Measurements from ENCODE around the gene EPN3. TPM values are rescaled to one million over a fixed set of nuclear protein-coding genes. Genes with fewer than 3 reads are reported as not detected.

The EPN3 gene
- total RNA-seq, 2 experiments from 2014 or later = not detected

DNA sequence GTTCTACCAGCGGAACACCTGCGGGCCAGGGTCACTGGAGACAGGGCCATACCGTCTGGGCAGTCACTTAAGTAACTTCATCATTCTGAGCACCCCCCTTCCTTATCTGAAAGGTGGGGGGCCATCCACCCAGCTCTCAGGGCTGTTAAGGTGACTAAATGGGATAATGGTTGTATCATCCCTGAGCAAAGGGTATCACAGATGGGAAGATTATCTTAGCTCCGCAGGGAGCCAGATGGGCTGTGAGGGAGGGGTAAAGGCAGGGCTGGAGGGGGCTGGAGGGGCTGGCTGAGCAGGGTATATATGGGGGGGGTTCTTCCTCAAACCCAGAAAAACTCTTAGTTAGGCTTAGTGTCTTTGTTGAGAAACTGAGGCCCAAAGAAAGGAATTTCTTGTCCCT lies 25.1 kb downstream of the EPN3 start:
- Mint-ChIP-seq H3K27ac (no peak overlapping the region), H3K4me1 (ENCODE audit: low read depth) (peaks cover 17% of the 10 kb centered on the region), H3K36me3 (ENCODE audit: low read depth) (no peaks in the 10 kb centered on the region), H3K9me3 (ENCODE audit: insufficient read depth) (no peaks in the 10 kb centered on the region), H3K4me3 (no peak overlapping the region), H3K27me3 (ENCODE audit: low read depth) (peaks cover 35% of the 10 kb centered on the region)
- POLR2A ChIA-PET = no interaction called here
- DNase-seq (no peak), ATAC-seq (no peak)
- CTCF ChIA-PET = no interaction called here

DNA sequence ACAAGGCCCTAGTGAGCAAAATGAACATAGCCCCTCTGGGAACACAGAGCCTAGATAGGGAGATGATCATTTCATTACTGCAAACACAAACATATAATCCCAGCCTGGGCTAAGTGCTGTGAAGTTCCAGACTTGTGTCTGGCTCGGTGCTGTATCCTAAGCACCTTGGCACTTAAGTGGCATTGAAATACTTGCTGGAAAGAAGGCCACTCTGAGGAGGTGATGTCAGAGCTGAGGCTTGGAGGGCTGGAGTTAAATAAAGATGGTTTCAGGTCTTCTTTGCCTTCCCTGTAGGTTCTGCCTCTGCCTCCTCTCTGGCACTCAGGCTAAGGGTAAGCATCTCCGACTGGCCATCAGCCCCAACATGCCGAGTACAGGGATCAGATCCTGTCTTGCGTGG lies 25.6 kb downstream of the EPN3 start:
- DNase-seq (no peak), ATAC-seq (no peak)
- H3K9me3 Mint-ChIP-seq (ENCODE audit: insufficient read depth) = no peaks in the 10 kb centered on the region
- no peaks in the 10 kb centered on the region for H3K36me3 Mint-ChIP-seq (ENCODE audit: low read depth)
- ChIA-PET POLR2A (no interaction called here), CTCF (no interaction called here)
- H3K27ac Mint-ChIP-seq = no peak overlapping the region
- H3K4me1 Mint-ChIP-seq (ENCODE audit: low read depth) = peaks cover 17% of the 10 kb centered on the region
- H3K4me3 Mint-ChIP-seq = no peak overlapping the region
- peaks cover 38% of the 10 kb centered on the region for H3K27me3 Mint-ChIP-seq (ENCODE audit: low read depth)

DNA sequence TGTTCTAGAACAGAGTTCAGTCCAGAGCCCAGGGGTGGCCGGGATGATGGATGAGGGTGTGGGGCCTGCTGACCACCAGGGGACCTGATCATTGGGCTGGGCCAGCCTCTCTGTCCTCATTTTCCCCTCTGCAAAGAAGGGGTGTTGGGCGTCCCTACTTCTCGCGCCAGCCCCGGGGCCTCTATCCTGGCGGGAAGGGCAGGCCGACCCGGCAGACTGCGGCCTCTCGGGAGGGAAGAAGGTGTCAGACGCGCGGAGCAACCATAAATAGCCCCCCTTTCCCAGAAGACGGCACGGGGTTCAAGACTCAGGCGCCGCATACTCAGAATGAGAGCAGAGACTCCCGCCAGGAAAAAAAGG lies 26.0 kb downstream of the EPN3 start:
- H3K4me1 Mint-ChIP-seq (ENCODE audit: low read depth) = peaks cover 17% of the 10 kb centered on the region
- ATAC-seq (no peak), DNase-seq (no peak)
- no peak overlapping the region for H3K27ac Mint-ChIP-seq
- no peaks in the 10 kb centered on the region for H3K9me3 Mint-ChIP-seq (ENCODE audit: insufficient read depth)
- ChIA-PET CTCF (no interaction called here), POLR2A (no interaction called here)
- peaks cover 42% of the 10 kb centered on the region for H3K27me3 Mint-ChIP-seq (ENCODE audit: low read depth)
- H3K36me3 Mint-ChIP-seq (ENCODE audit: low read depth) = no peaks in the 10 kb centered on the region
- no peak overlapping the region for H3K4me3 Mint-ChIP-seq

DNA sequence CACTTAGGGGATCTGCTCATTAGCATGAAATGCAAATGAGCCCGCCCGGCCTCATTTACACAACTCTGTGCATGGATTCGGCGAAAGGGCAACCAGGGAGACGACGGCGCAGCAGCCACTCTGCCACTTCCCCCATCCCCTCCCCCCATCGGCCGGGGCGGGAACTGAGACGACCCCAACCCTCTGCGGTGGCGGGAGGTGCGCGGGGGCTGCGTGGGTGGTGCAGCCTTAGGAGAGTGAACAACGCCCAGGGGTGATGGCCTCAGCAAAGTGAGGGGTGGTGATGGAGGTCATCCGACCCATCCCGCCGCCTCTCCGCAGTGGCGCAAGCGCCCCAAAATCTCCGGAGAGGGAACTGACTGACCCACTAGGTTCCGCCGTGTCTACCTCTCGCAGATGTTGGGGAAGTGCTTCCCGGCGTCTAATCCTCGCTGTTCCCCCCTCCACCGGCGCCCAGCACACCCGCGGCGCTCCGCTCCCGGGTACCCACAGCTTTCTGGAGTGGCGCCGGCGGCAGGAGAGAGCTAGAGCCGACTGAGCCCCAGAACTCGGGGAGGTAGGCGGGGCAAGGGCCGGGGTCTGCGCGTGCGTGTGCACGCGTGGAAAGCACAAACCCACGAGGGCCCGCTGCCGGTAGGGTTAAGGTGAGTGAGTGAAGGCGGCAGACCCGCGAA lies 26.5 kb downstream of the EPN3 start:
- Mint-ChIP-seq H3K27ac (no peak overlapping the region), H3K36me3 (ENCODE audit: low read depth) (no peaks in the 10 kb centered on the region), H3K9me3 (ENCODE audit: insufficient read depth) (no peaks in the 10 kb centered on the region), H3K4me3 (no peak overlapping the region), H3K27me3 (ENCODE audit: low read depth) (peaks cover 48% of the 10 kb centered on the region), H3K4me1 (ENCODE audit: low read depth) (peaks cover 17% of the 10 kb centered on the region)
- CTCF ChIA-PET = interaction anchor here (1.3 kb wide), 1 partner anchor 17 kb away, joined by 4 read pairs; no protein-coding TSS in a partner anchor
- no peak for DNase-seq
- POLR2A ChIA-PET = interaction anchor here (1.2 kb wide), 1 partner anchor 149 kb away, joined by 3 read pairs; no protein-coding TSS in a partner anchor
- no peak for ATAC-seq

GRCh38 chr17:50559674-50560184 lies 27.2 kb downstream of the EPN3 start:
- peak overlapping the region; percentile 56 for H3K4me3 Mint-ChIP-seq
- H3K36me3 Mint-ChIP-seq (ENCODE audit: low read depth) = no peaks in the 10 kb centered on the region
- ChIA-PET CTCF (interaction anchor here (1.1 to 1.3 kb wide), 2 partner anchors 9 to 18 kb away, joined by 4 to 5 read pairs; no protein-coding TSS in a partner anchor), POLR2A (interaction anchor here (1.2 kb wide), 1 partner anchor 149 kb away, joined by 3 read pairs; no protein-coding TSS in a partner anchor)
- ATAC-seq (peak; percentile 15), DNase-seq (peak; percentile 48)
- H3K9me3 Mint-ChIP-seq (ENCODE audit: insufficient read depth) = no peaks in the 10 kb centered on the region
- H3K27me3 Mint-ChIP-seq (ENCODE audit: low read depth) = peaks cover 53% of the 10 kb centered on the region
- H3K27ac Mint-ChIP-seq = no peak overlapping the region
- H3K4me1 Mint-ChIP-seq (ENCODE audit: low read depth) = peaks cover 17% of the 10 kb centered on the region

DNA sequence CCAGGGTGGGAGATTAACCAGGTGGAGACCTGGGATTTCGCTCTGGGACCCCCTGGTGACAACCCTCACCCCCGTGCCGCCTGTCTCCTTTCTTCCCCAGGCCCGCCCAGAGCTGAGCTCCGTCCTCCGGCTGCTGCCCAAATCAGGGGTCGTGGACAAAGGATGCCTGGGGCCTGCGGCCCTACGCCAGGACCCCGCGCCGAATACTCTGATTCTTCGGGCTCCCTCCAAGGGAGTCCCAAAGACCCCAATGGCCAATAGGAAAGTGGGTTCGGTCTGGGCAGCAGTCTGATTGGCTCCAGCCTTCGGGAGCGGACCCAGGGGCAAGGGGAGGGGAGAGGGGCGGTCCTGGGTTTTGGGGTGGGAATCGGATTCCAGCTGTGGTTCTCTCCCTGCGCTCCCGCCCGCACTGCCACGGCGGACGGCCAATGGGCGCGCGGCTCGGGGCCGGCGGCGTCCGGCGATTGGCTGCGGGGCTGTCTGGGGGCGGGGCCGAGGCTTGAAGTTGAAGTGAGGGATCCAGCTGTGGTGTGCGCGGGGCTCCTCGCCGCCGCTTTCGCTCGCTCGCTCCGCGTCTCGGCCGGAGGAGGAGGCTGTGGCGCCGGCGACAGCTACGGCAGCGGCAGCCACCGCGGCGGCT lies 27.8 kb downstream of the EPN3 start, which contains the start of gene CACNA1G:
TSS of gene CACNA1G (plus strand) at position 531 of the 640 bp plus-strand sequence. CDS start 745 bp downstream, outside the sequence.
- DNase-seq (peak; percentile 89), ATAC-seq (peak; percentile 93)
- ChIA-PET POLR2A (interaction anchor here (1.2 kb wide), 1 partner anchor 148 kb away, joined by 3 read pairs; no protein-coding TSS in a partner anchor), CTCF (interaction anchor here (1.1 to 1.3 kb wide), 2 partner anchors 10 to 18 kb away, joined by 4 to 5 read pairs; no protein-coding TSS in a partner anchor)
- Mint-ChIP-seq H3K36me3 (ENCODE audit: low read depth) (no peaks in the 10 kb centered on the region), H3K9me3 (ENCODE audit: insufficient read depth) (no peaks in the 10 kb centered on the region), H3K4me3 (peak within 1 kb of the TSS; percentile 56), H3K27ac (no peak within 1 kb of the TSS), H3K4me1 (ENCODE audit: low read depth) (peaks cover 19% of the 10 kb centered on the region), H3K27me3 (ENCODE audit: low read depth) (peaks cover 58% of the 10 kb centered on the region)

DNA sequence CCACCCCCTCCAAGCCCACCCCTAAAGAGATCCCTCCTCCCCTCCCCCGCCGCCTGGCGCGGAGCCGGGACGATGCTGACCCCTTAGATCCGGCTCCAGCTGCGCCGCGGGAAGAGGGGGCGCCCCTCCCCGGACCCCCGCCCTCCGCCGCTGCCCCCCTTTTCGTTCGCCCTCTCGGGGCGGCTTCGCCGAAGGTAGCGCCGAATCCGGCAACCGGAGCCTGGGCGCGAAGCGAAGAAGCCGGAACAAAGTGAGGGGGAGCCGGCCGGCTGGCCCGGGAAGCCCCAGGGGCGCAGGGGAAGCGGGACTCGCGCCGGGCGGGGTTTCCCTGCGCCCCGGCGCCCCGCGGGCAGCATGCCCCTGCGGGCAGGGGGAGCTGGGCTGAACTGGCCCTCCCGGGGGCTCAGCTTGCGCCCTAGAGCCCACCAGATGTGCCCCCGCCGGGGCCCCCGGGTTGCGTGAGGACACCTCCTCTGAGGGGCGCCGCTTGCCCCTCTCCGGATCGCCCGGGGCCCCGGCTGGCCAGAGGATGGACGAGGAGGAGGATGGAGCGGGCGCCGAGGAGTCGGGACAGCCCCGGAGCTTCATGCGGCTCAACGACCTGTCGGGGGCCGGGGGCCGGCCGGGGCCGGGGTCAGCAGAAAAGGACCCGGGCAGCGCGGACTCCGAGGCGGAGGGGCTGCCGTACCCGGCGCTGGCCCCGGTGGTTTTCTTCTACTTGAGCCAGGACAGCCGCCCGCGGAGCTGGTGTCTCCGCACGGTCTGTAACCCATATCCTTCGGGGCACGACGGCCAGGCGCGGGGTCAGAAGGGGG lies 28.6 kb downstream of the EPN3 start:
- Mint-ChIP-seq H3K4me3 (no peak overlapping the region), H3K27me3 (ENCODE audit: low read depth) (peaks cover 63% of the 10 kb centered on the region), H3K36me3 (ENCODE audit: low read depth) (no peaks in the 10 kb centered on the region), H3K9me3 (ENCODE audit: insufficient read depth) (no peaks in the 10 kb centered on the region), H3K27ac (no peak overlapping the region), H3K4me1 (ENCODE audit: low read depth) (peaks cover 19% of the 10 kb centered on the region)
- CTCF ChIA-PET = interaction anchor here (0.7 to 1.1 kb wide), 2 partner anchors 10 to 65 kb away, joined by 3 to 5 read pairs; no protein-coding TSS in a partner anchor
- POLR2A ChIA-PET = no interaction called here
- no peak for ATAC-seq
- no peak for DNase-seq

DNA sequence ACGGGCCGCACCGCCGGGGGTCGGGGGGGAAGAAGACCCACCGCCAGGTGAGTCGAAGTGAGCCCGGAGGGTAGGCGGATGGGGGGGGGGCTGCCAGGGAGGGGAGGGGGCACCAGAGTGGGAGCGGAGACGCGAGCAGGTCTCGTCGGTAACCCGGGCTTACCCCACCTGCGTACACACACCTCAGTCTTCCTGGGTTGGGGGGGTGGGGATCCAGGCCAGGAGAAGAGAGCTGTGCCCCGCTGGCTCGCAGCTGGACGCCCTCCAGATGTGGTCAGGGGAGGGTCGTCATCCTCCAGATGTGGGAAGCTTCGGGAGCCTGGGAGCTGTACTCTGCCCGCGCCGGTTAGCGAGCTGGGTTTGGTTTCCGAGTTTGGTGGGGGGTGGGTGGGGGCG lies 29.2 kb downstream of the EPN3 start:
- ChIA-PET CTCF (interaction anchor here (0.7 to 2.1 kb wide), 3 partner anchors 19 to 221 kb away, joined by 3 to 8 read pairs (median 4); no protein-coding TSS in a partner anchor), POLR2A (no interaction called here)
- H3K4me1 Mint-ChIP-seq (ENCODE audit: low read depth) = peaks cover 19% of the 10 kb centered on the region
- no peak for DNase-seq
- ATAC-seq = no peak
- no peak overlapping the region for H3K4me3 Mint-ChIP-seq
- H3K36me3 Mint-ChIP-seq (ENCODE audit: low read depth) = no peaks in the 10 kb centered on the region
- no peak overlapping the region for H3K27ac Mint-ChIP-seq
- H3K27me3 Mint-ChIP-seq (ENCODE audit: low read depth) = peaks cover 68% of the 10 kb centered on the region
- no peaks in the 10 kb centered on the region for H3K9me3 Mint-ChIP-seq (ENCODE audit: insufficient read depth)

GRCh38 chr17:50562242-50563091 lies 29.9 kb downstream of the EPN3 start:
- Mint-ChIP-seq H3K27me3 (ENCODE audit: low read depth) (peaks cover 71% of the 10 kb centered on the region), H3K4me3 (no peak overlapping the region), H3K4me1 (ENCODE audit: low read depth) (peaks cover 19% of the 10 kb centered on the region), H3K36me3 (ENCODE audit: low read depth) (no peaks in the 10 kb centered on the region), H3K9me3 (ENCODE audit: insufficient read depth) (no peaks in the 10 kb centered on the region), H3K27ac (no peak overlapping the region)
- POLR2A ChIA-PET = interaction anchor here (0.7 kb wide), 1 partner anchor 60 kb away, joined by 3 read pairs; no protein-coding TSS in a partner anchor
- no peak for ATAC-seq
- no peak for DNase-seq
- CTCF ChIA-PET = interaction anchor here (0.9 to 2.1 kb wide), 4 partner anchors 10 to 221 kb away, joined by 3 to 8 read pairs (median 4); no protein-coding TSS in a partner anchor

- no peak for DNase-seq
- H3K9me3 Mint-ChIP-seq (ENCODE audit: insufficient read depth) = no peaks in the 10 kb centered on the region
Measured at GRCh38 chr17:50563092-50563511, 30.6 kb downstream of the EPN3 start.

More at GRCh38 chr17:50563092-50563511, 30.6 kb downstream of the EPN3 start:
- peaks cover 19% of the 10 kb centered on the region for H3K4me1 Mint-ChIP-seq (ENCODE audit: low read depth)
- POLR2A ChIA-PET = interaction anchor here (0.7 kb wide), 1 partner anchor 59 kb away, joined by 3 read pairs; no protein-coding TSS in a partner anchor
- no peak for ATAC-seq
- CTCF ChIA-PET = interaction anchor here (0.9 to 2.1 kb wide), 3 partner anchors 10 to 63 kb away, joined by 3 to 8 read pairs (median 4); no protein-coding TSS in a partner anchor
- no peak overlapping the region for H3K4me3 Mint-ChIP-seq
- no peak overlapping the region for H3K27ac Mint-ChIP-seq
- peaks cover 67% of the 10 kb centered on the region for H3K27me3 Mint-ChIP-seq (ENCODE audit: low read depth)
- H3K36me3 Mint-ChIP-seq (ENCODE audit: low read depth) = no peaks in the 10 kb centered on the region

All from activated CD8-positive, alpha-beta T cell treated with anti-CD3 and anti-CD28 coated beads, Interleukin-2, amount 10 ng/mL, durations not matched to agents 7 days and 5 days (primary cell).